Airway epithelial cell (primary cell): Measurements from ENCODE around the gene PTPRU. TPM values are rescaled to one million over a fixed set of nuclear protein-coding genes. Genes with fewer than 3 reads are reported as not detected.

Source experiments
- total RNA-seq: library from RNA; depleted of rRNA; stranded (reverse); fragments of >200 nt; gene quantifications from 2 replicates; pipeline ENCODE4 v1.2.3, GENCODE V29; 2015

The PTPRU gene
- total RNA-seq = 71.7 and 126 TPM in 2 replicates

DNA sequence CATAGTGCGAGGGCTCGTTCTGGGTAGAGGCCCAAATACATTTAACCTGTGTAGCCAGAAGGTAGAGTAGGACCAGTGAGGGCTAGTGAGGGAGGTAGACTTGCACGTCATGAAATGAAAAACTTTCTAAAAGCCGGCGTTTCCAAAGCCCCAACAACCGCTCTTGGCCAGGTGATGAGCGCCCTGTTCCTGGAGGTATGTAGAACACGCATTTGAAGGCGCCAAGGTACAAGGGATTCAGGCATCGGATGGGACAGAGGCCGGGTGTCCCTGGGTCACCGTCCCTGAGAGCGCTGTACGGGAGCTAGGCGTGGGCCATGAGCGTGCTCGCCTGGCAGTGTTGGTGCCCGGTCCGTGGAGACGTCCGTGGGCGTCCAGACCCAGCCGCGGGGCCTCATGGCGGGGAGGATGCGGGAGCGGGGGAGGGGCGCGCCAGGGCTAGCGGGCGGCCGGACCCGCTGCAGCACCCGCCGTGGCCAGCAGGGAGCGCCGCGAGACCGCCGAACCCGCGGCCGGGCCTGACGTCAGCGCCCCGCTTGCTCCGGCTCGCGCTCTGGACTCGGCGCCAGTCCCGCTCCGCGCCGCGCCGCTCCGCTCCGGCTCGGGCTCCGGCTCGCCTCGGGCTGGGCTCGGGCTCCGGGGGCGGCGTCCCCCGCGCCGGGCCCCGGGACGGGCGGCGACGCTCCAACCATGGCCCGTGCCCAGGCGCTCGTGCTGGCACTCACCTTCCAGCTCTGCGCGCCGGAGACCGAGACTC, at the start of gene PTPRU:
Gene PTPRU, plus strand, starts transcription at position 568 of the 757 bp plus-strand sequence. Its CDS starts 123 bp downstream, at position 691.

DNA sequence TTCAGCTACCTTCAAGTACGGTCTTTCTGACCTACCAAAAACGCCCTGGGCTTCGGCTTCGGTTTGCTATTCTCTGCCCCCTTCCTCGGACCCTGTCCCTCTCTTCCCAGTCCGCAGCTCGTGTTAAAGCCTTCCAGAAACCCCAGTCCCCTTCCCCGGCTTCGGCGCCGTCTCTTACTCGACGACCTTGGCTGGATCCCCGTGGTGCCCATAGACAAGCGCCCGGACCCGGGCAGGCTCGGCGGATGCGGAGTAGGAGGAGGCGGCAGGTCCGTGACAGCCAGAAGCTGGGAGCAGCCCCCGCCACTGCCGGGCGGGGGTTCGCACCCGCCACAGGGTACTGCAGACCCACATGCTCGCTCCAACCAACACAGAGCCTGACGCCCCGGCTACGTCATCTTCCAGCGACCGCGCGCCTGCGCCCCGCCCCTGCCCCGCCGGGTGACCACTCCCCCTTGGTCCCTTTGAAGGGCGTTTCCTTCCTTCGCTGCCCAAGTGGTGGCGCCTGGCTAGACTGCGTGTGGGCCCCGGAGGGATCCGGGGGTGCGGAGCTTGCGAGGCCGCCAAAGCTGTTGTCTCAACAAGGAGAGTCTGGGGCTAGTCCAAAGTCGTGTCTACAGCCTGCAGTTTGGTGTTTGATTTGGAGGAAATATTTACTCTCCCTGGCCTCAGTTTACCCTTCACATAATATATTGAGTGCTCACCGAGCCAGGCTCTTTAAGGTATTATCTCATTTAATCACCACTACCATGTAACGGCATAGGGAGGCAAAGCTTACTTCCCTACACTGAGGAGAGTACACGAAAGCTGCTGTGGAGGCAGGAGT, 5.6 kb upstream of the PTPRU start, which contains the start of gene MECR:
Gene MECR, minus strand, starts transcription at position 382 of the 826 bp plus-strand sequence. Its CDS starts 28 bp downstream, at position 354.

Other genes starting within 250 kb of the PTPRU start
- gene TMEM200B, start 112.6 kb upstream of the PTPRU start, total RNA-seq = 0.63 and 1.5 TPM in 2 replicates
- gene SRSF4, start 54.6 kb upstream of the PTPRU start, total RNA-seq = 43.6 and 52.5 TPM in 2 replicates
- gene MECR, start 5.6 kb upstream of the PTPRU start, total RNA-seq = 34.6 and 37.7 TPM in 2 replicates